IMR-90 (cell line): ENCODE measurements around the gene RYR2. TPM values are rescaled to one million over a fixed set of nuclear protein-coding genes. Genes with fewer than 3 reads are reported as not detected.

Experiments
- ATAC-seq: fragments of 200-7000 bp; cut with Tn5 transposase; 2 replicates; pipeline ENCODE4 v1.9.1; 2020; ENCODE audit warnings: low read depth, mild to moderate bottlenecking, moderate library complexity
- BruUV-seq: library from RNA; stranded (reverse); fragments of 400-500 nt; replicated peaks from 2 replicates; lab custom pipeline; 2021; lab: Mats Ljungman, UMichigan
- CTCF ChIA-PET: fragments of 300-600 bp; formaldehyde crosslinking; extraction: SDS; loops from one replicate; lab custom pipeline; 2021; ENCODE audit warnings: antibody characterized with exemption; lab: Yijun Ruan, JAX
- POLR2A ChIA-PET: fragments of 300-600 bp; sonication (Branson Sonifier 250); formaldehyde crosslinking; loops from one replicate; lab custom pipeline; 2022; ENCODE audit warnings: antibody characterized with exemption; ENCODE audit not compliant: unreplicated experiment; lab: Charles Lee
- DNase-seq: peaks from one replicate; pipeline ENCODE4 v3.0.0; 2013
- H2AFZ ChIP-seq: replicated peaks from 2 replicates; pipeline ENCODE3; 2013; ENCODE audit warnings: low read length, mild to moderate bottlenecking; ENCODE audit not compliant: poor library complexity
- H2AK5ac ChIP-seq: 2 replicates; pipeline ENCODE4 v1.6.1; 2013; ENCODE audit warnings: low read depth, low read length, inconsistent platforms
- H2AK9ac ChIP-seq: replicated peaks from 2 replicates; pipeline ENCODE3; 2013; ENCODE audit warnings: mild to moderate bottlenecking, low read depth, low read length, moderate library complexity; ENCODE audit not compliant: poor library complexity
- H2BK120ac ChIP-seq: 2 replicates; pipeline ENCODE4 v1.6.1; 2013; ENCODE audit warnings: low read depth, low read length, inconsistent platforms
- H2BK15ac ChIP-seq: 3 replicates; pipeline ENCODE4 v1.6.1; 2013; ENCODE audit warnings: low read depth, low read length, inconsistent platforms
- H2BK20ac ChIP-seq: 2 replicates; pipeline ENCODE4 v1.6.1; 2013; ENCODE audit warnings: low read depth, mild to moderate bottlenecking, inconsistent platforms, low read length, moderate library complexity
- H2BK5ac ChIP-seq: 2 replicates; pipeline ENCODE4 v1.6.1; 2013; ENCODE audit warnings: mild to moderate bottlenecking, low read depth, low read length, inconsistent platforms; ENCODE audit not compliant: poor library complexity, severe bottlenecking
- H3K14ac ChIP-seq: replicated peaks from 2 replicates; pipeline ENCODE4 v1.6.1; 2013; ENCODE audit warnings: low read depth, low read length, inconsistent platforms
- H3K18ac ChIP-seq: 2 replicates; pipeline ENCODE4 v1.6.1; 2013; ENCODE audit warnings: low read depth, low read length, control low read depth
- H3K23ac ChIP-seq: 2 replicates; pipeline ENCODE4 v1.6.1; 2013; ENCODE audit warnings: low read depth, low read length, inconsistent platforms
- H3K27ac ChIP-seq: 2 replicates; pipeline ENCODE4 v1.5.1; 2013; ENCODE audit warnings: mild to moderate bottlenecking, control low read depth, low read length; ENCODE audit not compliant: insufficient read depth
- H3K27me3 ChIP-seq: 2 replicates; pipeline ENCODE4 v1.6.1; 2013; ENCODE audit warnings: low read length; ENCODE audit not compliant: control insufficient read depth, insufficient read depth
- H3K36me3 ChIP-seq: 2 replicates; pipeline ENCODE4 v1.6.1; 2013; ENCODE audit warnings: low read length, mixed read lengths; ENCODE audit not compliant: control insufficient read depth, insufficient read depth
- H3K4ac ChIP-seq: 2 replicates; pipeline ENCODE4 v1.6.1; 2013; ENCODE audit warnings: low read depth, low read length, inconsistent platforms
- H3K4me1 ChIP-seq: 2 replicates; pipeline ENCODE4 v1.6.1; 2013; ENCODE audit warnings: low read length, mixed read lengths; ENCODE audit not compliant: control insufficient read depth, insufficient read depth
- H3K4me2 ChIP-seq: 2 replicates; pipeline ENCODE4 v1.6.1; 2013; ENCODE audit warnings: low read depth, mild to moderate bottlenecking, control low read depth, low read length, moderate library complexity
- H3K4me3 ChIP-seq: 2 replicates; pipeline ENCODE4 v1.5.1; 2013; ENCODE audit warnings: low read depth, mild to moderate bottlenecking, control low read depth, low read length, moderate library complexity; ENCODE audit not compliant: insufficient read depth
- H3K56ac ChIP-seq: 2 replicates; pipeline ENCODE4 v1.6.1; 2013; ENCODE audit warnings: low read length, inconsistent platforms; ENCODE audit not compliant: insufficient read depth; ENCODE audit errors: extremely low read depth
- H3K79me1 ChIP-seq, 2 experiments: 2 replicates each; pipeline ENCODE4 v1.6.1; 2013; ENCODE audit warnings: low read length in 2 of 2, inconsistent platforms in 1 of 2, low read depth in 1 of 2
- H3K9ac ChIP-seq: 2 replicates; pipeline ENCODE4 v1.6.1; 2013; ENCODE audit warnings: low read depth, low read length, control low read depth
- H3K9me1 ChIP-seq: 2 replicates; pipeline ENCODE4 v1.6.1; 2013; ENCODE audit warnings: low read length, inconsistent platforms; ENCODE audit not compliant: insufficient read depth
- H3K9me3 ChIP-seq: 2 replicates; pipeline ENCODE4 v1.6.1; 2013; ENCODE audit warnings: low read length; ENCODE audit not compliant: control insufficient read depth, insufficient read depth
- H4K20me1 ChIP-seq: 2 replicates; pipeline ENCODE4 v1.6.1; 2013; ENCODE audit warnings: low read length, inconsistent platforms; ENCODE audit not compliant: insufficient read depth
- H4K5ac ChIP-seq: 2 replicates; pipeline ENCODE4 v1.6.1; 2013; ENCODE audit warnings: mild to moderate bottlenecking, low read depth, low read length, control low read depth
- H4K8ac ChIP-seq, 2 experiments: 2 replicates each; pipeline ENCODE4 v1.6.1; 2013; ENCODE audit warnings: low read depth in 2 of 2, low read length in 2 of 2, control low read depth in 1 of 2, inconsistent platforms in 1 of 2
- H4K91ac ChIP-seq: 2 replicates; pipeline ENCODE4 v1.6.1; 2013; ENCODE audit warnings: low read depth, low read length, inconsistent platforms; ENCODE audit not compliant: insufficient read depth
- BHLHE40 ChIP-seq: fragments of 150-350 bp; IDR thresholded peaks from 2 replicates; pipeline ENCODE4 v1.6.1; 2016; ENCODE audit warnings: mild to moderate bottlenecking, low read depth, low read length
- CHD1 ChIP-seq: IDR thresholded peaks from 2 replicates; pipeline ENCODE4 v1.6.1; 2012; ENCODE audit warnings: low read depth, low read length, improper control_type of control experiment
- CTCF ChIP-seq: conservative IDR thresholded peaks from 2 replicates; pipeline ENCODE4 v1.5.1; 2012; ENCODE audit warnings: mild to moderate bottlenecking, low read depth, low read length, improper control_type of control experiment
- ELK1 ChIP-seq: fragments of 150-350 bp; IDR thresholded peaks from 2 replicates; pipeline ENCODE4 v1.6.1; 2016; ENCODE audit warnings: low read depth, mild to moderate bottlenecking, low read length, moderate library complexity, borderline replicate concordance
- FOS ChIP-seq: fragments of 150-350 bp; IDR thresholded peaks from 2 replicates; pipeline ENCODE4 v1.6.1; 2016; ENCODE audit warnings: low read depth, low read length
- MAFK ChIP-seq: IDR thresholded peaks from 2 replicates; pipeline ENCODE4 v1.6.1; 2012; ENCODE audit warnings: low read depth, low read length, improper control_type of control experiment
- MAZ ChIP-seq: IDR thresholded peaks from 2 replicates; pipeline ENCODE4 v1.6.1; 2012; ENCODE audit warnings: low read depth, mild to moderate bottlenecking, low read length, improper control_type of control experiment, moderate library complexity, borderline replicate concordance
- MXI1 ChIP-seq: IDR thresholded peaks from 2 replicates; pipeline ENCODE4 v1.6.1; 2012; ENCODE audit warnings: low read depth, mild to moderate bottlenecking, low read length, moderate library complexity, borderline replicate concordance
- NFE2L2 ChIP-seq: fragments of 150-350 bp; IDR thresholded peaks from 2 replicates; pipeline ENCODE4 v1.6.1; 2016; ENCODE audit warnings: low read depth, mild to moderate bottlenecking, low read length
- POLR2A ChIP-seq: IDR thresholded peaks from 2 replicates; pipeline ENCODE4 v1.6.1; 2012; ENCODE audit warnings: mild to moderate bottlenecking, low read depth, low read length
- RAD21 ChIP-seq: IDR thresholded peaks from 2 replicates; pipeline ENCODE4 v1.6.1; 2012; ENCODE audit warnings: low read length, improper control_type of control experiment
- RCOR1 ChIP-seq: IDR thresholded peaks from 2 replicates; pipeline ENCODE4 v1.6.1; 2012; ENCODE audit warnings: mild to moderate bottlenecking, low read length, improper control_type of control experiment; ENCODE audit not compliant: insufficient replicate concordance
- RFX5 ChIP-seq: IDR thresholded peaks from 2 replicates; pipeline ENCODE4 v1.8.0; 2012; ENCODE audit warnings: low read depth, mild to moderate bottlenecking, low read length, moderate library complexity
- SMC3 ChIP-seq: fragments of 150-350 bp; IDR thresholded peaks from 2 replicates; pipeline ENCODE4 v1.6.1; 2016; ENCODE audit warnings: low read depth, mild to moderate bottlenecking, antibody characterized with exemption, low read length, moderate library complexity
- USF2 ChIP-seq: fragments of 150-350 bp; IDR thresholded peaks from 2 replicates; pipeline ENCODE4 v1.6.1; 2017; ENCODE audit warnings: mild to moderate bottlenecking, antibody characterized with exemption, low read length, low read depth
- WGBS, 2 experiments: methylation state at CpG; one replicate each; pipeline versions ENCODE4 v1.1.5 to v1.1.7; 2013; ENCODE audit warnings: missing lambda C conversion rate in 2 of 2; ENCODE audit not compliant: insufficient read length in 1 of 2; ENCODE audit errors: extremely low coverage in 2 of 2; 5-methylcytosine and 5-hydroxymethylcytosine counted together
- dilution Hi-C: fragments of 300-500 bp; cut with HindIII; formaldehyde crosslinking; loops from one replicate; pipeline ENCODE4 v1.14.3; 2018; ENCODE audit warnings: low sequenced_read_pairs; ENCODE audit not compliant: unreplicated experiment
- in situ Hi-C: fragments of 300-500 bp; cut with MboI; formaldehyde crosslinking; loops from 3 replicates; pipeline ENCODE4 v1.14.3; 2019; ENCODE audit warnings: low sequenced_read_pairs, inconsistent platforms, mixed read lengths
- intact Hi-C: fragments of 100-400 bp; cut with micrococcal nuclease; formaldehyde crosslinking; loops from 2 replicates; pipeline ENCODE4 v1.10.0; 2022
- polyA plus RNA-seq, 3 experiments: library from polyadenylated mRNA; depleted of rRNA; stranded (reverse); fragments of >200 nt; gene quantifications; 2 replicates each; pipeline ENCODE4 v1.2.3, GENCODE V29; 2012; ENCODE audit warnings: low replicate concordance in 1 of 3
- total RNA-seq: library from RNA; depleted of rRNA; stranded (reverse); fragments of >200 nt; gene quantifications from 2 replicates; pipeline ENCODE4 v1.2.3, GENCODE V29; 2012

The RYR2 gene
- total and polyA plus RNA-seq, 2 of the 4 experiments (the other 2 are of a cell fraction): not detected

GRCh38 chr1:237105826-237106225 lies 63.8 kb downstream of the RYR2 start:
- in situ Hi-C loops (no loop called here), intact Hi-C loops (no loop called here), dilution Hi-C loops (no loop called here)
- no peak for TF ChIP-seq POLR2A
- TF ChIP-seq BHLHE40: no peak
- no peak for TF ChIP-seq NFE2L2
- TF ChIP-seq MAZ: no peak
- no peak for TF ChIP-seq SMC3
- TF ChIP-seq CTCF: no peak
- no peak for TF ChIP-seq FOS
- no peak for TF ChIP-seq CHD1
- no peak for TF ChIP-seq USF2
- no peak for TF ChIP-seq RCOR1
- no peak for TF ChIP-seq MAFK
- no peak for TF ChIP-seq RFX5
- no peak for TF ChIP-seq RAD21
- TF ChIP-seq MXI1: no peak
- no peak for TF ChIP-seq ELK1
- Histone ChIP-seq H3K79me1 (no peaks in the 10 kb centered on the region), H3K56ac (no peak overlapping the region), H3K4me2 (no peak overlapping the region), H3K23ac (no peak overlapping the region), H3K4ac (no peak overlapping the region), H3K4me3 (no peak overlapping the region), H3K36me3 (no peaks in the 10 kb centered on the region), H2BK120ac (no peak overlapping the region), H4K91ac (no peak overlapping the region), H2BK20ac (no peak overlapping the region), H4K20me1 (no peaks in the 10 kb centered on the region), H3K27me3 (no peaks in the 10 kb centered on the region), H4K5ac (no peak overlapping the region), H3K9me3 (peaks cover 38% of the 10 kb centered on the region), H3K27ac (no peak overlapping the region), H3K14ac (no peak overlapping the region), H2BK5ac (no peak overlapping the region), H2AFZ (no peak overlapping the region), H2AK5ac (no peak overlapping the region), H2BK15ac (no peak overlapping the region), H3K4me1 (no peaks in the 10 kb centered on the region), H3K9ac (no peak overlapping the region), H3K9me1 (no peaks in the 10 kb centered on the region), H4K8ac (no peak overlapping the region), H2AK9ac (no peak overlapping the region), H3K18ac (no peak overlapping the region)
- WGBS, 2 experiments: no CpG with 5 or more reads among the region's 5 CpGs
- ATAC-seq (no peak), DNase-seq (no peak)
- BruUV-seq: no TSS peak
- POLR2A ChIA-PET: no interaction called here
- CTCF ChIA-PET: no interaction called here
